ENCODE results near the gene RTL10.

Gene RTL10

DNA sequence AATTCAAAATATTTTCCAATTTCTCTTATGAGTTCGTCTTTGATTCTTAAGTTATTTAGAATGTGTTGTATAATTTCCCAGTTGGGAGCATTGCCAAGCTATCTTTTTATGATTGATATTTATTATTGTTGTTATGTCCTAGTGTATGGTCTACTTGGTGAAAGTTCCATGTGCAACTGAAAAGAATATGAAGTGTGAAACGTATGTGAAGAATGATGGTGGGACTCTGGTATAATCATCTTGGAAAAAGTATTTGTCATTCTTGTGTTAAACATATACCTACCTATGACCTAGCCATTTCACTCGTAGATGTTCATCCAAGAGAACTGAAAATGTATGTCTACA, 12.0 kb upstream of the RTL10 start:
- no peak for DNase-seq

DNA sequence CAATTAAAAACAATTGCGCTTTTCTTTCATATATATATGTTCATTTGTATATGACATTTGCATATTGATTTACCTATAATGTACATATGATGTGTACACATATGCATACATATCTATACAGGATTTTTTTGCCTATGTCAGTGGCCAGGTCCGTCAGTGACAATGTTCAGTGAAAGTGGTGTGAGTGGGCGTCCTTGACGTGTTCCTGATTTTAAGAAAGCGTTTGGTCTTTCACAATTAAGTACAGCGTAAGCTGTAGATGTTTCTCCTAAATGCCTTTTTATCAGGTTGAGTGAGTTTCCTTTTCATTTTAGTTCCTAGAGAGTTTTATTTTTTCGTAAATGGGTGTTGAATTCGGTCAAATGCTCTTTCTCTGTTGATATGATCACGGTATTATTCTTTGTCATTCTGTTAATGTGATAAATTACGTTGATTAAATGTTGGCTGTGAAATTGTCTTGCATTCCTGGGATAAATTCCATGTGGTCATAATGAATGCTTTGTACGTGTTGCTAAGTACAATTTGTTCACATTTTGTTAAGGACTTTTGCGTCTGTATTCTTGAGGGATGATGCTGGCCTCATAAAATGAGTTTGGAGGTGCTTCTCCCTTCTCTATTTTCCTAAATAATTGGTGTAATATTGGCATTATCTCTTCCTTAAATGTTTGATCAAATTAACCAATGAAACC, 10.6 kb upstream of the RTL10 start:
- DNase-seq: no peak

DNA sequence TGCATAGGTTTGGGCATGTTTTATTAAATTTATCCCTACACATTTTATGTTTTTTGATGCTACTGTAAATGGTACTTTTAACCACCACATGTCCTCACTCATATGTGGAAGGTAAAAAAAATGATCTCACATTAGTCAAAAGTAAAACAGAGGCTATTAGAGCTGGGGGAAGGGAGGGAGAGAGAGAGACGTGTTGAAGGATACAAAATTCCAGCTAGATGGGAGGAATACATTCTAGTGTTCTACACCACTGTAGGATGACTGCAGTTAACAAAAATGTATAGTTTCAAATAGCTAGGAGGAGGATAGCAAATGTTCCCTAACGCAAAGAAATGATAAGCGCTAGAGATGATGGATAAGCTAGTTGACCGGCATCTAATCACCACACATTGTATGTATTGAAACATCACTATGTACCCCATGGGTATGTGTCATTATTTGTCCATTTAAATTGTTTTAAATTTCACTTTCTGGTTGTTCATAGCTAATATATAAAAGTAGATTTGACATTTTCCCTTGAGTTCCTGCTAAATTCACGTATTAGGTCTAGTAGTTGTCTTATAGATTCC, 9.9 kb upstream of the RTL10 start:
- no peak for DNase-seq

DNA sequence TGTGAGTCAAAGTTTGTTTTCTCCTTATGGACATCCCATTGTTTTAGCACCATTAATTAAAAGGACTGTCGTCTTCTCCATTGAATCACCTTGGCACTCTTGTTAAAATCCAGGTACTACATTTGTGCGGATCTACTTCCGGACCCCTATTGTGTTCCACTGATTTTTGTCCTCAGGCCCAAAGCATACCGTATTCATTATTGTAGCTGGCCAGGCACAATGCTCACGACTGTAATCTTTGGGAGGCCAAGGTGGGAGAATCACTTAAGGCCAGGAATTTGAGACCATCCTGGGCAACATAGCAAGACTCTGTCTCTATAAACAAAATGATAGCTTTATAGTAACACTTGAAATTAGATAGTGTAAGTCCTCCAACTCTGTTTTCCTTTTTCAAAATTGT, 8.9 kb upstream of the RTL10 start:
- DNase-seq: no peak

DNA sequence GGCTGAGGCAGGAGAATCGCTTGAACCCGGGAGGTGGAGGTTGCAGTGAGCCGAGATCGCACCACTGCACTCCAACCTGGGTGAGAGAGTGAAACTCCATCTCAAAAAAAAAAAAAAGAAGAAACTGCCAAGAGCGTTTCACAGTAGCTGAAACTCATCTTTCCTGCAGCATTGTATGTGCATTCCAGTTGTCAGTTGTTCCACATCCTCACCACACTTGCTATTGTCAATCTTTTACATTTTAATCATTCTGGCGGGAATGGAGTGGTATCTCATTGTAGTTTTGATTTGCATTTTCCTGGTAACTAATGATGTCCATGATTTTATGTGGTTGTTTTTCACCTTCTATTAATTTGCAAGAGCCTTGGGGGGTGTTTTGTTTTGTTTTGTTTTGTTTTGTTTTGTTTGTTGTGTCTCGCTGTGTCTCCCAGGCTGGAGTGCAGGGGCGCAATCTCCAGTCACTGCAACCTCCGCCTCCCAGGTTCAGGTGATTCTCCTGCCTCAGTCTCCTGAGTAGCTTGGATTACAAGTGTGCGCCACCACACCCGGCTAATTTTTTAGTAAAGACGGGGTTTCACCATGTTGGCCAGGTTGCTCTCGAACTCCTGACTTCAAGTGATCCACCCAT, 8.1 kb upstream of the RTL10 start:
- DNase-seq: no peak

- DNase-seq: no peak
Observed at GRCh38 chr22:19859861-19860510, 5.3 kb upstream of the RTL10 start.

- no peak for DNase-seq
Observed at GRCh38 chr22:19857382-19857781, 2.7 kb upstream of the RTL10 start.

GRCh38 chr22:19855504-19856409, 1.1 kb upstream of the RTL10 start:
- peak in 7 of 58 donors; percentile 28 to 58 (median 55) for DNase-seq

DNA sequence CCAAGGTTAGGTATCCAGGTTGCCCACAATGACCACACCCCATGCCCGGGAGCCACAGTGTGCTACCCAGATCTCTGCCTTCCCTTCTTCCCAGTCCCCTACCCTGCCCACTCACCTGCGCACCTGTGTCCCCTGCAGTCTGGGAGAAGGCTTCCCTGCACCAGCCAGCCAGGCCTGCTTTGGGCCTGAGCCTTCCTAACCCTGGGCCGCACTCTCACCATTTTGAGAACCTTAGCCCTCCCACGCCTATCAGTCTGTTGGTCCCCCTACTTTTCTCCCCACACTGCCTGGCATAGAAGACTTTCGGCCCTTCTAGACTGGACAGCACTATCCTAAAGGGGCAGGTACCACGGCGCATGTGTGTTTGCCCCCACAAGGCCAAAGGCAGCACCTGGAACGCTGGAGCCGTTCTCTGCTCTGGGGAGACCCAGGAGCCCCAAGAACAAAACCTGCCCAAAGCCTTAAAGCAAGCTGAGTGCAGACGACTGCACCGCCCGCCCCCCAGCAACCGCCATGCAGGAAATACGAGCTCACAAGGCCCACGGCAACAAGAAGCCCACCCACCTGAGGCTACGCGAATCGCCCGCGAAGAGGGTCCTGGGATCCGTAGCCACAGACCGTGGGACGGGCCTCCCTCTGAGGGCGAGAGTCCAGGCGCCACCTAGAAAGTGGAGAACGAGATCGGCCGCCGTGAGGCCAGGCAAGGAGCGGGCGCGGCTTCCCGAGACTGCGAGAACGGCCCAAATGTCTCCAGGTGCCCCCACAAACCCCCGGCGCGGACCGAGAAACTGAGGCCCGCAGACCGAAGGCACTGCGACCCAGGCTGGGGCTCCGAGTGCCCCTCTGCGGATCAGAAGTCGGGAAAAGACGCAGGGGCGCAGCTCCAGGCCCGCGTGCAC, 546 bp downstream of the RTL10 start:
- no peak for DNase-seq

DNA sequence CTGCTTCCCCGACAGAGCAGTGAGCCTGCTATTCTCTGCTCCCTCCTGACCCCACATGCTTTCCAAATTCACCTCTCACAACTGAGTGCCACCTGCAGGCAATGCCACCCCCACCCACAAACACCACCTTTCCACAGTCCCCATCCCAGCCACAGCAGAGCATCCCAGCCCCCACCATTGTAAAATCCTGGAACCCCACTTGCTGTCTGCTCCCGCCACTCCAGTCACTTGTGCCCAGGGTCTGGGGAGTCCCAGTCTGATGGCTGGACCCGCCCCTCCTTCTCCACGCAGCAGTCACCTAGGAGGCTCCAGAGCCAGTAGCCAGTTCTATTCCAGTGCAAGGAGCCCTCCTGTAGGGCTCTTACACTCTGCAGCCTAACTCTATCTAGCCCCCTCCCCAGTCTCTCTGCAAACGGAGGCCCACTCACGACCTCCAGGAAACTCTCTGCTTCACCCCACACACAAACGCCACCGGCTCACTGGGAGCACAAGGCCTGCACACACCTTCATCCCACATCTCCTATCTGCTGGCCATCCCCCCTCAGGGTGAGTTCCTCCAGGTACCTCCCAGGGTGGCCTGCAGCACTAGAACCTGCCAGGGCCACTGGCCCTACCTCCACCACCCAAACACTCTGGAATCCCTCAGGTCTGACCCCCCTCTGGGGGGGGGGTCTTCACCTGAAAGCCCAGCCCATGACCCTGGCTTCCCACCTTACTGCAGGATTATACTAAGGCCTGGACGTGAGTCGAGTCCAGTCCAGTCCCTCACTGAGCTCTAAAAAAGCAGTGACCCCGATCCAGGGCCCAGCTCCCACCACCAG, 1.4 kb downstream of the RTL10 start:
- DNase-seq: no peak

DNA sequence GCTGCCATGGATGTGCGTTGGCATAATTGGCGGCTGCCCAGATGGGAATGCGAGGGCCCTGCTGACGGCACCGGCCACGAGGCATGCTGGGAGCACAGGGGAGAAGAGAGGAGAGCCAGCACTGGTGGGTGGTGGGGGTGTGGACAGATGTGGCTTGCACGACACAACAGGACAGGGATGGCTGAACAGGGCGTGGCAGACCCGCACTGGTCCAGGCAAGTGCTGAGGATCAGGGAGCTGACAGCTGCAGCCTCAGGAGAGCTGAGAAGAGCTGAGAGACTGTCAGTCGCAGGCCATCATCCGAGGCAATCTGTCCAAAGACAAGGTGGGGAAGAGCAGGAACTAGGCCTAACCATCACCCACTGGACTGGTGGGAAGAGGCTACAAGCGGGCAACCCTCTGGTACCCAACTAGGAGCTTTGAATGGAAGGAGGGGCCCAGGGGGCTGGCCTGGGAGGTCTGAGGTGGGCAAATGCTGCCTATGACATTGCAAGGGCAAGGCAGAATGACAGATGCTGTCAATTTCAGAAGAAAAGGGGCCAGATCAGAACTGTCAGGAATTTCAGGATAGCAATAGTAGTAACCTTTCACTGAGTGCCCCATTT, 2.4 kb downstream of the RTL10 start:
- peak in 19 of 58 donors; percentile 17 to 74 (median 47) for DNase-seq

DNA sequence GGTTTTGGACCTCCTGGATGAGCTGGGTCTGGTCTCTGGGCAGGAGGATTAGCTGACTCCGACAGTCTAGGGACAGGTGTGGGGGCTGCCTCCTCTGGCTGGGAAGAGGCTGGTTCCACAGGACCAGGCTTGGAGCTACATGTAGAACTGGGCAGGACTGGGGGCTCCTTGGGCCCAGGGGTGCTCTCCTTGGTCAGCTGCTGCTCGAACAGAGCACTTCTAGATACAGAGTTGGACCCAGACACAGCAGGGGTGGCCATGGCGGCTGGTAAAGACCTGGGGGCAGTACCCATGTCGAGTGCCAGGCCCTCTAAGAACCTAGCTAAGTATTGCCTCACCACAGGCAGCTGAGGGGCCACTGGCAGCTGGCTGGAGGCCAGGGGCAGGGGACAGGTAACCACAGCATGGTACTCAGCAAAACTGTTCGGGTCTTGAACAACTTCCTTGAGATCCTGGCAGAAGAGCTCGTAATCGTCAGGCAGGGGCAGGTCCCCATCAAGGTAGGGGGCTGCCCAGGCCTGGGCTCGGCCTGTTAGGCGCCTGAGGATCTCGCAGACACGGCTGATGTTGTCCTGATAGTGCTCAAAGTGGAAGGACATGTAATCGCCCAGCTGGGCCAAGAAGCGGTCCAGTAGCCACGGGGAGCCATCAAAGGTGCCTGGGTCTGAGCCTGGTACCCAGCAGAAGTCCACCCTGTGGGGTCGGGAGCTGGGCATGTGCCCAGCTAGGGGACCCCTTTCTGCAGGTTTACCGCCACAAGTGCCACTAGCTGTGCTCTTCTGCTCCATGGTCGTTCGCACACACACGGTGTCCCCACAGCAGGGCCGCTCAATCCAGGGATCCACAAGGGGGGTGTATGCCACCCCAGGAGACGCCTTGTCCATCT, 3.1 kb downstream of the RTL10 start:
- DNase-seq: no peak

- no peak for DNase-seq
Observed at GRCh38 chr22:19850763-19851109, 3.9 kb downstream of the RTL10 start.

- DNase-seq: peak in 2 of 58 donors; percentile 23 to 43
Observed at GRCh38 chr22:19849835-19850762, 4.6 kb downstream of the RTL10 start.

DNA sequence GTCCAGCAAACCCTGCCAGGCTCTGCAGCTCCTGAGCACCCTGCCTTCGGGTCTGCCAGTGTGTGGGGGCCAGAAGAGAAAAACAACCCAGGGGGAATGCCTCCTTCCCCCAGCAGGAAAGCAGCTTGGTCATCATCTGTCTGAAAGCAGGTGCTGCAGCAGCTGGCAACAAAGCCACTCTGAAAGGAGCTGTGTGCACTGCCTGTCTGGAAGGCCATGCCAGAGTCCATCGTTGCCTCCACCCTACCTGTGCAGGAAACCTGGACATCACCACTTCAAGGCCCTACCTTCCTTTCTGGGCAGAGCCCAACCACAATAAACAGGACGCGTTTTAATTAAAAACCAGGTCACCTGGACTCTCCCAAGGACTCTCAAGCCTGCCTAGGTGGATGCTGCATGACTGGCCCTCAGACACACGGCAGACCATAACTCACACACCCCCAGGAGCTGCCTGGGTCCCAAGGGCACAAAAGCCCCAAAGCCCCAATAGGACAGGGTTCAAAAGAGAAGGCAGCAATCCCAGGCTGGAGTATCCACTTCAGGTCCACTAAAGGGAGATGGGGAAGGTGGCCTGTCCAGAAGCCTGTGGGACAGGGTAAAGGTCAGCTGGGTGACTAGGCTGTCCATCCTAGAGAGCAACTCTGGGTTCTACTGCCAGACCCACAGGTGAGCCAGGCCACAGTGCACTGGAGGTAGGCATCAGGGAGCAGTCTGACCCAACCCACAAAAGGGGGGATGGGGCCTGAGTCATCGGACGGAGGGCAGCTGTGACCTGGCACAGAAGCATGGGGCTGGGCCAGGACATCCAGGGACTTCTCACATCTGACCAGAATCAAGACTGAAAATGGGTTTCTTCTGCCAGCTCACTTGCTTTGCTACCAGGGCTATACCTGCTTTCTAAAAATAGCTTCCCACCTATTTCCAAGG, 6.1 kb downstream of the RTL10 start:
- no peak for DNase-seq

DNA sequence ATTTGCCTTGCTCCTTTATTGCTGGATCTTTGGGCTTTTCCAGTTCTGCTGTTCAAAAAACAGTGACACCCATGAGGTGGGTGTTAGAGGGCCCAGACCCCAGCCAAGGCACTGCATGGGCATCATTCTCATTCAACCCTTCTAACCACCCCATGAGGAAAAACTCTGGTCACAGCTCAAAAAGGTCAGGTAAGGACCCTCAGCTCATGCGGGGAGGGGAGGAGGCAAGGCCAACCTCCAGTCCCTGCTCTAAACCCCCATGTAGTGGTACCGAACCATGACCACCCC, 7.4 kb downstream of the RTL10 start:
- no peak for DNase-seq

Measured in anterior cingulate cortex (tissue), 58 donors.